ENCODE results near the gene RAB5B.
A peak's percentile ranks its signal among the peaks of the same experiment; 100 is the strongest.
"Not testable (repeated sequence)": the region's sequence is repeated elsewhere in the genome, so short reads cannot be mapped to it uniquely, and the experiment has no call there.

The RAB5B gene

DNA sequence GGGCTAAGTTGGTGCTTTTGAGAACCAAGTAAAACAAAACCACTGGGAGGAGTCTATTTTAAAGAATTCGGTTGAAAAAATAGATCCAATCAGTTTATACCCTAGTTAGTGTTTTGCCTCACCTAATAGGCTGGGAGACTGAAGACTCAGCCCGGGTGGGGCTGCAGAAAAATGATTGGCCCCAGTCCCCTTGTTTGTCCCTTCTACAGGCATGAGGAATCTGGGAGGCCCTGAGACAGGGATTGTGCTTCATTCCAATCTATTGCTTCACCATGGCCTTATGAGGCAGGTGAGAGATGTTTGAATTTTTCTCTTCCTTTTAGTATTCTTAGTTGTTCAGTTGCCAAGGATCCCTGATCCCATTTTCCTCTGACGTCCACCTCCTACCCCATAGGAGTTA, 1.8 kb upstream of the RAB5B start:
- peak; percentile 87 for DNase-seq (ENCODE audit: low read depth)
- H3K4me3 ChIP-seq (ENCODE audit: low read depth, low read length) = peak overlapping the region; percentile 20
- TF ChIP-seq, protein P1, sequence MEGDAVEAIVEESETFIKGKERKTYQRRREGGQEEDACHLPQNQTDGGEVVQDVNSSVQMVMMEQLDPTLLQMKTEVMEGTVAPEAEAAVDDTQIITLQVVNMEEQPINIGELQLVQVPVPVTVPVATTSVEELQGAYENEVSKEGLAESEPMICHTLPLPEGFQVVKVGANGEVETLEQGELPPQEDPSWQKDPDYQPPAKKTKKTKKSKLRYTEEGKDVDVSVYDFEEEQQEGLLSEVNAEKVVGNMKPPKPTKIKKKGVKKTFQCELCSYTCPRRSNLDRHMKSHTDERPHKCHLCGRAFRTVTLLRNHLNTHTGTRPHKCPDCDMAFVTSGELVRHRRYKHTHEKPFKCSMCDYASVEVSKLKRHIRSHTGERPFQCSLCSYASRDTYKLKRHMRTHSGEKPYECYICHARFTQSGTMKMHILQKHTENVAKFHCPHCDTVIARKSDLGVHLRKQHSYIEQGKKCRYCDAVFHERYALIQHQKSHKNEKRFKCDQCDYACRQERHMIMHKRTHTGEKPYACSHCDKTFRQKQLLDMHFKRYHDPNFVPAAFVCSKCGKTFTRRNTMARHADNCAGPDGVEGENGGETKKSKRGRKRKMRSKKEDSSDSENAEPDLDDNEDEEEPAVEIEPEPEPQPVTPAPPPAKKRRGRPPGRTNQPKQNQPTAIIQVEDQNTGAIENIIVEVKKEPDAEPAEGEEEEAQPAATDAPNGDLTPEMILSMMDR (conservative IDR thresholded peaks at IDR 0.05; ENCODE audit: low read depth, low read length) = no peak

DNA sequence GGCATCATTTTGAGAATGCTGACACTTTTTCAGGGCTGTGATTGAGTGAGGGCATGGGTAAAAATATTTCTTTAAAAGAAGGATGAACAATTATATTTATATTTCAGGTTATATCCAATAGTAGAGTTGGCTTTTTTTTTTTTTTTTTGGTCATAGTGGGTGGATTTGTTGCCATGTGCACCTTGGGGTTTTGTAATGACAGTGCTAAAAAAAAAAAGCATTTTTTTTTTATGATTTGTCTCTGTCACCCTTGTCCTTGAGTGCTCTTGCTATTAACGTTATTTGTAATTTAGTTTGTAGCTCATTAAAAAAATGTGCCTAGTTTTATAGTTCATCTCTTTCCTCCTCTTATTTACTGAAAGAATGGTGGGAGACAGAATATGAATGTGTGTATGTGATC, 1.4 kb upstream of the RAB5B start:
- DNase-seq (ENCODE audit: low read depth) = no peak
- H3K4me3 ChIP-seq (ENCODE audit: low read depth, low read length) = peak overlapping the region; percentile 74
- TF ChIP-seq, protein P1 (conservative IDR thresholded peaks at IDR 0.05; ENCODE audit: low read depth, low read length) = no peak

DNA sequence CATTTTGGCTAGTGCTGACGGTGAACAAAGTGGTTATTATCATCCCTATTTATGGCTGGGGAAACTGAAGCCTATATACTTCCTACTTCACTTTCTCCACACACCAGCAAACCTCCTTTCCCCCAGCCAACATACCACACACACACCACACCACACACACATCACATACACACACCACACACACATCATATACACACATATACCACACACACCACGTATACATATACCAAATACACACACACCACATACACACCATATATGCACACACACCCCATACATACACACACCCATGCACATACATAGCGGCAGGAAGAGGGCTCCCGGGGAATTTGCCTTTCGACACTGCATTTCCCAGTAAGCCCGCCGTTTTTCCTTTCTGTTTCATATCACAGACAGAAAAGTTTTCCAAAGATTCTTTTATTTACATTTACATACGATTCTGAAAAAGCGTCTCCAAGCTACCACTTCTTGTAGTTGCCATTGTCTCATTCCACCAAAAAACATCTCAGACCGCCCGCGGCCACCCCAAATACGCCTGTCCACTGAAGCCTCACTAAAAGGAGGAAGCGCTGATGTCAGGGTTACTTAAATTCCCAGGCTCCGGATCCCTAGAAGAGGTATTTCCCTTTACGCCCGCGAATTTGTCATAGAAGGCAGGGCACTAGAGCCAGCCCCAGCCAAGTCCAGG, 823 bp upstream of the RAB5B start:
- TF ChIP-seq, protein P1 (conservative IDR thresholded peaks at IDR 0.05; ENCODE audit: low read depth, low read length) = no peak
- peak overlapping the region; percentile 74 for H3K4me3 ChIP-seq (ENCODE audit: low read depth, low read length)
- peak; percentile 64 for DNase-seq (ENCODE audit: low read depth)

DNA sequence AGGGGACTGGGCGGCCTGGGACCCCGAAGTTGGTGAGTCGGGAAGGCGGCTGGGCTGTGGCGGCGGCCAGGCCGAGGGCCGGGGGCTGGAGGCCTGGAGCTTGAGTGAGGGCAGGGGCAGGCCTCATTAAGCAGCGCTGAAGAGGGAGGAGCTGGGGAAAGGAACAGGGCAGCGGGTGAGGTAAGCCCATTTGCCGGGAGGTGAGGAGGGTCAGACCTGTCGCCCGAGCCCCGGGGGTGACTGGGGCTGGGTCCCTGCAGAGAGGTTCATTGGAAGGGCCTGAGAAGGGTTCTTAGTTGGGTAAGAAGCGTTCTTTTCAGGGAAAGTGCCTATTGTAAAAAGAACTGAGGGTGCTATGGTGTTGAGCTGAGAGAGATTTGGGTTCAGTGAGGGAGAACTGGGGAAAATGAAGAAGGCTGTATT, 441 bp downstream of the RAB5B start:
- H3K4me3 ChIP-seq (ENCODE audit: low read depth, low read length) = peak overlapping the region; percentile 98
- TF ChIP-seq, protein P1 (conservative IDR thresholded peaks at IDR 0.05; ENCODE audit: low read depth, low read length) = no peak
- DNase-seq (ENCODE audit: low read depth) = peak; percentile 62

DNA sequence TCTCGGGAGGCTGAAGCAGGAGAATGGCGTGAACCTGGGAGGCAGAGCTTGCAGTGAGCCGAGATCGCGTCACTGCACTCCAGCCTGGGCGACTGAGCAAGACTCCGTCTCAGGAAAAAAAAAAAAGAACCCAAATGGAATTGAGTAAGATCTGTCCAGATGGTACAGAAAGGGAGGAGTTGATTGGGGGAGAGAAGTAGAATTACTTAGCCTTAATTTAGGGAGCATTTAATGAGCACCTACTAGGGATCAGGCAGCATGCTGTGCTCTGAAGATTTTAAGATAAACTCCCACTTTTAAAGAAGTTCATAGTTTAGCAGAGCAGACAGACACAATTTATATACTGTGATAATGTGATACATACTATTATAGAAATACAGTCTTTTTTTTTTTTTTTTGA, 4.5 kb downstream of the RAB5B start:
- no peak overlapping the region for H3K4me3 ChIP-seq (ENCODE audit: low read depth, low read length)
- TF ChIP-seq, protein P1 (conservative IDR thresholded peaks at IDR 0.05; ENCODE audit: low read depth, low read length) = no peak
- no peak for DNase-seq (ENCODE audit: low read depth)

DNA sequence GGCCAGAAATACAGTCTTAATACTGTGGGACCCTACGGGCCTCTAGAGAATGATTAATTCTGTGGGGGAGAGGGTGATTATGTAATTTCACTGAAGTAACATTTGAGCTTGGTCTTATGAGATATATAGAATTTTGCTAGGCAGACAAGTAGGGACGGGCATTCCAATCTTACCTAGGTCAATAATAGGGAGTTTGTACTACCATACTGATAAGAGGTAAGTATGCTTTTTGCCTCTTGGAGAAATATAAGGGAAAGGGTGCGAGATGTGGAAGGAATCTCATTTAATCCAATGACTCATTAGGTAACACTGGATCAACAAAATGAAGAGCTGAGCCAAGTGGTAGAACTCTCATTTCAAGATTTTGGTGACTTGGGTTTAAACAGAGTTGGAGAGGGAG, 5.2 kb downstream of the RAB5B start:
- no peak for DNase-seq (ENCODE audit: low read depth)
- H3K4me3 ChIP-seq (ENCODE audit: low read depth, low read length) = no peak overlapping the region
- TF ChIP-seq, protein P1 (conservative IDR thresholded peaks at IDR 0.05; ENCODE audit: low read depth, low read length) = no peak

DNA sequence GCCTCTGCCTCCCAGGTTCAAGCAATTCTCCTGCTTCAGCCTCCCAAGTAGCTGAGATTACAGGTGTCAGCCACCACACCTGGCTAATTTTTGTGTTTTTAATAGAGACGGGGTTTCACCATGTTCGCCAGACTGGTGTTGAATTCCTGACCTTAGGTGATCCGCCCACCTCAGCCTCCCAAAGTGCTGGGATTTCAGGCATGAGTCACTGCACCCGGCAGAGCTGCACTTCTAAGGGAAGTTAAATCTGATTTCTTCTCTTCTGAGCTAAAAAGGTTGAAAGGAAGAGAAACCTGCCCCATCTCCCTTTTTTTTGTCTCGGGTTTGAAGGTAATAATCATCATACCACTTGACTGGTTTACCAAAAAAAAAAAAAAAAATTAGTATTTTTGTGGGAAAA, 8.0 kb downstream of the RAB5B start:
- peak; percentile 30 for DNase-seq (ENCODE audit: low read depth)
- H3K4me3 ChIP-seq (ENCODE audit: low read depth, low read length) = not testable (repeated sequence)

Data from choroid plexus epithelial cell (primary cell).